Measurements from ENCODE around the gene PIK3CD. TPM values are rescaled to one million over a fixed set of nuclear protein-coding genes. Genes with fewer than 3 reads are reported as not detected.

The PIK3CD gene
- polyA plus RNA-seq, 4 donors, result 1.8 to 16.8 (median 3.6) TPM

- DNase-seq (no peak), FAIRE-seq (no peak)
- peaks cover 0 to 90% (median 5%) of the 10 kb centered on the region in 3 donors for H3K36me3 ChIP-seq (ENCODE audit: control insufficient read depth in 3 of 3, insufficient read depth in 2 of 3, low read depth in 1 of 3, low read length in 3 of 3)
- no peak overlapping the region for H3K4me3 ChIP-seq (ENCODE audit: low read depth in 1 of 3, low read length in 3 of 3)
- H3K27ac ChIP-seq (ENCODE audit: low read depth in 1 of 3, low read length in 2 of 3), result no peak overlapping the region
- no peaks in the 10 kb centered on the region for H3K4me1 ChIP-seq (ENCODE audit: control insufficient read depth in 3 of 3, insufficient read depth in 2 of 3, low read depth in 1 of 3, low read length in 2 of 3)
- no peaks in the 10 kb centered on the region for H3K27me3 ChIP-seq (ENCODE audit: control insufficient read depth in 3 of 3, insufficient read depth in 3 of 3, low read length in 3 of 3)
- 98 to 99% (median 99%) methylated on average over 6 of the region's 6 CpGs for WGBS, 3 donors
- peaks cover 0 to 21% of the 10 kb centered on the region in 2 donors for H3K9me3 ChIP-seq (ENCODE audit: control insufficient read depth in 2 of 2, insufficient read depth in 1 of 2, low read depth in 1 of 2, low read length in 1 of 2)
Measured at GRCh38 chr1:9723926-9724325, 72.4 kb downstream of the PIK3CD start.

DNA sequence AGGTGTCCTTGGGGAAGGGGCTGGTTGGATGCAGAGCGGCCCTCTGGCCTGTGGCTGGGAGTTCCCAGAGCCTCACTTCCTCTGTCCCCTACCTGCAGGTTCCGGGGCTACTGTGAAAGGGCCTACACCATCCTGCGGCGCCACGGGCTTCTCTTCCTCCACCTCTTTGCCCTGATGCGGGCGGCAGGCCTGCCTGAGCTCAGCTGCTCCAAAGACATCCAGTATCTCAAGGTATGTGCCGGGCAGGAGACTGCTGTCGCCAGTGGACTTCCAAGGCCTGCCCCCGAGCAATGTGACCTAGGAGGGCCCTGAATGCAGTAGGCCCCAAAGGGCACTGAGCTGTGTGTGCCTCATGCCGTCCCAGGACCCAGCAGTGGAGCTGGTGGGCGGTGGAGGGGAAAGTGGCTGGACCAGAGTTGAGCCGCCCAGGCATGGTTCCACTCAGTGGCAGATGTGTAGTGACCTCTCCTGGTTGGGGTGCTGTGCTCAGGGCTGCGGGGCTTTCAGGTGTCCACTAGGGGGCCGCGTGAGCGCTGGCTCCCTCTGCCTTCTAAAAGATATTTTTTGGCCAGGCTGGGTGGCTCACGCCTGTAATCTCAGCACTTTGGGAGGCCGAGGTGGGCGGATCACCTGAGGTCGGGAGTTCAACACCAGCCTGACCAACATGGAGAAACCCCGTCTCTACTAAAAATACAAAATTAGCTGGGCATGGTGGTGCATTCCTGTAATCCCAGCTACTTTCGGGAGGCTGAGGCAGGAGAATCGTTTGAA lies 73.4 kb downstream of the PIK3CD start:
- Histone ChIP-seq H3K9me3 (ENCODE audit: control insufficient read depth in 2 of 2, insufficient read depth in 1 of 2, low read depth in 1 of 2, low read length in 1 of 2) (peaks cover 0 to 21% of the 10 kb centered on the region in 2 donors), H3K4me3 (ENCODE audit: low read depth in 1 of 3, low read length in 3 of 3) (no peak overlapping the region), H3K4me1 (ENCODE audit: control insufficient read depth in 3 of 3, insufficient read depth in 2 of 3, low read depth in 1 of 3, low read length in 2 of 3) (no peaks in the 10 kb centered on the region), H3K36me3 (ENCODE audit: control insufficient read depth in 3 of 3, insufficient read depth in 2 of 3, low read depth in 1 of 3, low read length in 3 of 3) (peaks cover 7 to 90% (median 8%) of the 10 kb centered on the region in 3 donors), H3K27me3 (ENCODE audit: control insufficient read depth in 3 of 3, insufficient read depth in 3 of 3, low read length in 3 of 3) (no peaks in the 10 kb centered on the region), H3K27ac (ENCODE audit: low read depth in 1 of 3, low read length in 2 of 3) (no peak overlapping the region)
- FAIRE-seq (no peak), DNase-seq (peak; percentile 57 to 64)
- 56 to 69% (median 58%) methylated on average over 23 to 24 of the region's 24 CpGs for WGBS, 3 donors

- Histone ChIP-seq H3K27ac (ENCODE audit: low read depth in 1 of 3, low read length in 2 of 3) (no peak overlapping the region), H3K27me3 (ENCODE audit: control insufficient read depth in 3 of 3, insufficient read depth in 3 of 3, low read length in 3 of 3) (no peaks in the 10 kb centered on the region), H3K4me3 (ENCODE audit: low read depth in 1 of 3, low read length in 3 of 3) (no peak overlapping the region), H3K4me1 (ENCODE audit: control insufficient read depth in 3 of 3, insufficient read depth in 2 of 3, low read depth in 1 of 3, low read length in 2 of 3) (no peaks in the 10 kb centered on the region), H3K36me3 (ENCODE audit: control insufficient read depth in 3 of 3, insufficient read depth in 2 of 3, low read depth in 1 of 3, low read length in 3 of 3) (peaks cover 13 to 91% (median 17%) of the 10 kb centered on the region in 3 donors), H3K9me3 (ENCODE audit: control insufficient read depth in 2 of 2, insufficient read depth in 1 of 2, low read depth in 1 of 2, low read length in 1 of 2) (peaks cover 0 to 21% of the 10 kb centered on the region in 2 donors)
- 92 to 97% (median 93%) methylated on average over 6 of the region's 6 CpGs for WGBS, 3 donors
- FAIRE-seq (no peak), DNase-seq (no peak)
Measured at GRCh38 chr1:9726406-9726805, 74.9 kb downstream of the PIK3CD start.

DNA sequence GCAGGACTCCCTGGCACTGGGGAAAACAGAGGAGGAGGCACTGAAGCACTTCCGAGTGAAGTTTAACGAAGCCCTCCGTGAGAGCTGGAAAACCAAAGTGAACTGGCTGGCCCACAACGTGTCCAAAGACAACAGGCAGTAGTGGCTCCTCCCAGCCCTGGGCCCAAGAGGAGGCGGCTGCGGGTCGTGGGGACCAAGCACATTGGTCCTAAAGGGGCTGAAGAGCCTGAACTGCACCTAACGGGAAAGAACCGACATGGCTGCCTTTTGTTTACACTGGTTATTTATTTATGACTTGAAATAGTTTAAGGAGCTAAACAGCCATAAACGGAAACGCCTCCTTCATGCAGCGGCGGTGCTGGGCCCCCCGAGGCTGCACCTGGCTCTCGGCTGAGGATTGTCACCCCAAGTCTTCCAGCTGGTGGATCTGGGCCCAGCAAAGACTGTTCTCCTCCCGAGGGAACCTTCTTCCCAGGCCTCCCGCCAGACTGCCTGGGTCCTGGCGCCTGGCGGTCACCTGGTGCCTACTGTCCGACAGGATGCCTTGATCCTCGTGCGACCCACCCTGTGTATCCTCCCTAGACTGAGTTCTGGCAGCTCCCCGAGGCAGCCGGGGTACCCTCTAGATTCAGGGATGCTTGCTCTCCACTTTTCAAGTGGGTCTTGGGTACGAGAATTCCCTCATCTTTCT lies 75.5 kb downstream of the PIK3CD start:
- no peak for DNase-seq
- no peaks in the 10 kb centered on the region for H3K4me1 ChIP-seq (ENCODE audit: control insufficient read depth in 3 of 3, insufficient read depth in 2 of 3, low read depth in 1 of 3, low read length in 2 of 3)
- no peak for FAIRE-seq
- no peaks in the 10 kb centered on the region for H3K27me3 ChIP-seq (ENCODE audit: control insufficient read depth in 3 of 3, insufficient read depth in 3 of 3, low read length in 3 of 3)
- WGBS, 3 donors, result 53 to 62% (median 58%) methylated on average over 23 to 25 of the region's 25 CpGs
- peaks cover 0 to 19% of the 10 kb centered on the region in 2 donors for H3K9me3 ChIP-seq (ENCODE audit: control insufficient read depth in 2 of 2, insufficient read depth in 1 of 2, low read depth in 1 of 2, low read length in 1 of 2)
- H3K4me3 ChIP-seq (ENCODE audit: low read depth in 1 of 3, low read length in 3 of 3), result no peak overlapping the region
- H3K27ac ChIP-seq (ENCODE audit: low read depth in 1 of 3, low read length in 2 of 3), result no peak overlapping the region
- H3K36me3 ChIP-seq (ENCODE audit: control insufficient read depth in 3 of 3, insufficient read depth in 2 of 3, low read depth in 1 of 3, low read length in 3 of 3), result peaks cover 17 to 91% (median 18%) of the 10 kb centered on the region in 3 donors

DNA sequence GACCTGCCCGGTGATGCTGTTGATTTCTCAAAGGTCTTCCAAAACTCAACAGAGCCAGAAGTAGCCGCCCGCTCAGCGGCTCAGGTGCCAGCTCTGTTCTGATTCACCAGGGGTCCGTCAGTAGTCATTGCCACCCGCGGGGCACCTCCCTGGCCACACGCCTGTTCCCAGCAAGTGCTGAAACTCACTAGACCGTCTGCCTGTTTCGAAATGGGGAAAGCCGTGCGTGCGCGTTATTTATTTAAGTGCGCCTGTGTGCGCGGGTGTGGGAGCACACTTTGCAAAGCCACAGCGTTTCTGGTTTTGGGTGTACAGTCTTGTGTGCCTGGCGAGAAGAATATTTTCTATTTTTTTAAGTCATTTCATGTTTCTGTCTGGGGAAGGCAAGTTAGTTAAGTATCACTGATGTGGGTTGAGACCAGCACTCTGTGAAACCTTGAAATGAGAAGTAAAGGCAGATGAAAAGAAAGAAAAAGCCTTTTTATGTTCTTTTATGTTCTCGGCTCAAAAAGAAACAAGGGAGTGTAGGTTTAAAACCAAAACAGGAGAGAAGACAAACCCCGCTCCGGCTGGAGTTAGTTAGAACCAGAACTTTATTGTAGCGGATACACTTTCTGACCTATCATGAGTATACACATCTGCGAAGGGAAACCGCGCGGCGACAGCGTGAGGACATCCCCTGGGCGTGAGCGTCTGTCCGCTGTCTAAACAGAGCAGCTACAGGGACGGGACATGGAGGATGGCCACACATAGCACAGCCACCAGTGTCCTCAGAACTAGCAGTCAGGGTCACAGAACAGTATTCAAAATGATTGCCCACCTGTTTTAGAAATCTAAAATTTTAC lies 77.1 kb downstream of the PIK3CD start:
- DNase-seq, result no peak
- peaks cover 0 to 3% of the 10 kb centered on the region in 2 donors for H3K9me3 ChIP-seq (ENCODE audit: control insufficient read depth in 2 of 2, insufficient read depth in 1 of 2, low read depth in 1 of 2, low read length in 1 of 2)
- H3K36me3 ChIP-seq (ENCODE audit: control insufficient read depth in 3 of 3, insufficient read depth in 2 of 3, low read depth in 1 of 3, low read length in 3 of 3), result peaks cover 23 to 91% (median 27%) of the 10 kb centered on the region in 3 donors
- H3K4me3 ChIP-seq (ENCODE audit: low read depth in 1 of 3, low read length in 3 of 3), result no peak overlapping the region
- H3K27ac ChIP-seq (ENCODE audit: low read depth in 1 of 3, low read length in 2 of 3), result peak overlapping the region in 2 of 3 donors; percentile 21 to 25
- no peaks in the 10 kb centered on the region for H3K4me1 ChIP-seq (ENCODE audit: control insufficient read depth in 3 of 3, insufficient read depth in 2 of 3, low read depth in 1 of 3, low read length in 2 of 3)
- FAIRE-seq, result no peak
- H3K27me3 ChIP-seq (ENCODE audit: control insufficient read depth in 3 of 3, insufficient read depth in 3 of 3, low read length in 3 of 3), result no peaks in the 10 kb centered on the region
- WGBS, 3 donors, result 75 to 85% (median 82%) methylated on average over 33 of the region's 33 CpGs

- Histone ChIP-seq H3K4me3 (ENCODE audit: low read depth in 1 of 3, low read length in 3 of 3) (no peak overlapping the region), H3K9me3 (ENCODE audit: control insufficient read depth in 2 of 2, insufficient read depth in 1 of 2, low read depth in 1 of 2, low read length in 1 of 2) (no peaks in the 10 kb centered on the region), H3K27me3 (ENCODE audit: control insufficient read depth in 3 of 3, insufficient read depth in 3 of 3, low read length in 3 of 3) (no peaks in the 10 kb centered on the region), H3K4me1 (ENCODE audit: control insufficient read depth in 3 of 3, insufficient read depth in 2 of 3, low read depth in 1 of 3, low read length in 2 of 3) (no peaks in the 10 kb centered on the region), H3K36me3 (ENCODE audit: control insufficient read depth in 3 of 3, insufficient read depth in 2 of 3, low read depth in 1 of 3, low read length in 3 of 3) (peaks cover 25 to 91% (median 31%) of the 10 kb centered on the region in 3 donors), H3K27ac (ENCODE audit: low read depth in 1 of 3, low read length in 2 of 3) (peak overlapping the region in 1 of 3 donors; percentile 2)
- 90 to 94% (median 91%) methylated on average over 12 of the region's 12 CpGs for WGBS, 3 donors
- no peak for FAIRE-seq
- DNase-seq, result no peak
Measured at GRCh38 chr1:9729523-9729922, 78.0 kb downstream of the PIK3CD start.

GRCh38 chr1:9730096-9730901 lies 78.8 kb downstream of the PIK3CD start:
- Histone ChIP-seq H3K27me3 (ENCODE audit: control insufficient read depth in 3 of 3, insufficient read depth in 3 of 3, low read length in 3 of 3) (no peaks in the 10 kb centered on the region), H3K4me3 (ENCODE audit: low read depth in 1 of 3, low read length in 3 of 3) (no peak overlapping the region), H3K27ac (ENCODE audit: low read depth in 1 of 3, low read length in 2 of 3) (no peak overlapping the region), H3K36me3 (ENCODE audit: control insufficient read depth in 3 of 3, insufficient read depth in 2 of 3, low read depth in 1 of 3, low read length in 3 of 3) (peaks cover 32 to 93% (median 39%) of the 10 kb centered on the region in 3 donors), H3K9me3 (ENCODE audit: control insufficient read depth in 2 of 2, insufficient read depth in 1 of 2, low read depth in 1 of 2, low read length in 1 of 2) (no peaks in the 10 kb centered on the region), H3K4me1 (ENCODE audit: control insufficient read depth in 3 of 3, insufficient read depth in 2 of 3, low read depth in 1 of 3, low read length in 2 of 3) (no peaks in the 10 kb centered on the region)
- FAIRE-seq, result no peak
- WGBS, 3 donors, result 84 to 89% (median 85%) methylated on average over 42 to 45 of the region's 45 CpGs
- no peak for DNase-seq

All from small intestine (tissue), 7 donors.